IMR-90 (cell line): ENCODE measurements around the gene TGFA. TPM values are rescaled to one million over a fixed set of nuclear protein-coding genes. Genes with fewer than 3 reads are reported as not detected.

ENCODE experiments used
- ATAC-seq: fragments of 200-7000 bp; cut with Tn5 transposase; 2 replicates; pipeline ENCODE4 v1.9.1; 2020; ENCODE audit warnings: low read depth, mild to moderate bottlenecking, moderate library complexity
- BruUV-seq: library from RNA; stranded (reverse); fragments of 400-500 nt; replicated peaks from 2 replicates; lab custom pipeline; 2021; lab: Mats Ljungman, UMichigan
- CTCF ChIA-PET: fragments of 300-600 bp; formaldehyde crosslinking; extraction: SDS; loops from one replicate; lab custom pipeline; 2021; ENCODE audit warnings: antibody characterized with exemption; lab: Yijun Ruan, JAX
- POLR2A ChIA-PET: fragments of 300-600 bp; sonication (Branson Sonifier 250); formaldehyde crosslinking; loops from one replicate; lab custom pipeline; 2022; ENCODE audit warnings: antibody characterized with exemption; ENCODE audit not compliant: unreplicated experiment; lab: Charles Lee
- DNase-seq: peaks from one replicate; pipeline ENCODE4 v3.0.0; 2013
- H2AFZ ChIP-seq: replicated peaks from 2 replicates; pipeline ENCODE3; 2013; ENCODE audit warnings: low read length, mild to moderate bottlenecking; ENCODE audit not compliant: poor library complexity
- H2AK5ac ChIP-seq: 2 replicates; pipeline ENCODE4 v1.6.1; 2013; ENCODE audit warnings: low read depth, low read length, inconsistent platforms
- H2AK9ac ChIP-seq: replicated peaks from 2 replicates; pipeline ENCODE3; 2013; ENCODE audit warnings: mild to moderate bottlenecking, low read depth, low read length, moderate library complexity; ENCODE audit not compliant: poor library complexity
- H2BK120ac ChIP-seq: 2 replicates; pipeline ENCODE4 v1.6.1; 2013; ENCODE audit warnings: low read depth, low read length, inconsistent platforms
- H2BK15ac ChIP-seq: 3 replicates; pipeline ENCODE4 v1.6.1; 2013; ENCODE audit warnings: low read depth, low read length, inconsistent platforms
- H2BK20ac ChIP-seq: 2 replicates; pipeline ENCODE4 v1.6.1; 2013; ENCODE audit warnings: low read depth, mild to moderate bottlenecking, inconsistent platforms, low read length, moderate library complexity
- H2BK5ac ChIP-seq: 2 replicates; pipeline ENCODE4 v1.6.1; 2013; ENCODE audit warnings: mild to moderate bottlenecking, low read depth, low read length, inconsistent platforms; ENCODE audit not compliant: poor library complexity, severe bottlenecking
- H3K14ac ChIP-seq: replicated peaks from 2 replicates; pipeline ENCODE4 v1.6.1; 2013; ENCODE audit warnings: low read depth, low read length, inconsistent platforms
- H3K18ac ChIP-seq: 2 replicates; pipeline ENCODE4 v1.6.1; 2013; ENCODE audit warnings: low read depth, low read length, control low read depth
- H3K23ac ChIP-seq: 2 replicates; pipeline ENCODE4 v1.6.1; 2013; ENCODE audit warnings: low read depth, low read length, inconsistent platforms
- H3K27ac ChIP-seq: 2 replicates; pipeline ENCODE4 v1.5.1; 2013; ENCODE audit warnings: mild to moderate bottlenecking, control low read depth, low read length; ENCODE audit not compliant: insufficient read depth
- H3K27me3 ChIP-seq: 2 replicates; pipeline ENCODE4 v1.6.1; 2013; ENCODE audit warnings: low read length; ENCODE audit not compliant: control insufficient read depth, insufficient read depth
- H3K36me3 ChIP-seq: 2 replicates; pipeline ENCODE4 v1.6.1; 2013; ENCODE audit warnings: low read length, mixed read lengths; ENCODE audit not compliant: control insufficient read depth, insufficient read depth
- H3K4ac ChIP-seq: 2 replicates; pipeline ENCODE4 v1.6.1; 2013; ENCODE audit warnings: low read depth, low read length, inconsistent platforms
- H3K4me1 ChIP-seq: 2 replicates; pipeline ENCODE4 v1.6.1; 2013; ENCODE audit warnings: low read length, mixed read lengths; ENCODE audit not compliant: control insufficient read depth, insufficient read depth
- H3K4me2 ChIP-seq: 2 replicates; pipeline ENCODE4 v1.6.1; 2013; ENCODE audit warnings: low read depth, mild to moderate bottlenecking, control low read depth, low read length, moderate library complexity
- H3K4me3 ChIP-seq: 2 replicates; pipeline ENCODE4 v1.5.1; 2013; ENCODE audit warnings: low read depth, mild to moderate bottlenecking, control low read depth, low read length, moderate library complexity; ENCODE audit not compliant: insufficient read depth
- H3K56ac ChIP-seq: 2 replicates; pipeline ENCODE4 v1.6.1; 2013; ENCODE audit warnings: low read length, inconsistent platforms; ENCODE audit not compliant: insufficient read depth; ENCODE audit errors: extremely low read depth
- H3K79me1 ChIP-seq, 2 experiments: 2 replicates each; pipeline ENCODE4 v1.6.1; 2013; ENCODE audit warnings: low read length in 2 of 2, inconsistent platforms in 1 of 2, low read depth in 1 of 2
- H3K9ac ChIP-seq: 2 replicates; pipeline ENCODE4 v1.6.1; 2013; ENCODE audit warnings: low read depth, low read length, control low read depth
- H3K9me1 ChIP-seq: 2 replicates; pipeline ENCODE4 v1.6.1; 2013; ENCODE audit warnings: low read length, inconsistent platforms; ENCODE audit not compliant: insufficient read depth
- H3K9me3 ChIP-seq: 2 replicates; pipeline ENCODE4 v1.6.1; 2013; ENCODE audit warnings: low read length; ENCODE audit not compliant: control insufficient read depth, insufficient read depth
- H4K20me1 ChIP-seq: 2 replicates; pipeline ENCODE4 v1.6.1; 2013; ENCODE audit warnings: low read length, inconsistent platforms; ENCODE audit not compliant: insufficient read depth
- H4K5ac ChIP-seq: 2 replicates; pipeline ENCODE4 v1.6.1; 2013; ENCODE audit warnings: mild to moderate bottlenecking, low read depth, low read length, control low read depth
- H4K8ac ChIP-seq, 2 experiments: 2 replicates each; pipeline ENCODE4 v1.6.1; 2013; ENCODE audit warnings: low read depth in 2 of 2, low read length in 2 of 2, control low read depth in 1 of 2, inconsistent platforms in 1 of 2
- H4K91ac ChIP-seq: 2 replicates; pipeline ENCODE4 v1.6.1; 2013; ENCODE audit warnings: low read depth, low read length, inconsistent platforms; ENCODE audit not compliant: insufficient read depth
- BHLHE40 ChIP-seq: fragments of 150-350 bp; IDR thresholded peaks from 2 replicates; pipeline ENCODE4 v1.6.1; 2016; ENCODE audit warnings: mild to moderate bottlenecking, low read depth, low read length
- CEBPB ChIP-seq: IDR thresholded peaks from 2 replicates; pipeline ENCODE4 v1.6.1; 2012; ENCODE audit warnings: low read depth, low read length, improper control_type of control experiment
- MAFK ChIP-seq: IDR thresholded peaks from 2 replicates; pipeline ENCODE4 v1.6.1; 2012; ENCODE audit warnings: low read depth, low read length, improper control_type of control experiment
- MAZ ChIP-seq: IDR thresholded peaks from 2 replicates; pipeline ENCODE4 v1.6.1; 2012; ENCODE audit warnings: low read depth, mild to moderate bottlenecking, low read length, improper control_type of control experiment, moderate library complexity, borderline replicate concordance
- NFE2L2 ChIP-seq: fragments of 150-350 bp; IDR thresholded peaks from 2 replicates; pipeline ENCODE4 v1.6.1; 2016; ENCODE audit warnings: low read depth, mild to moderate bottlenecking, low read length
- RCOR1 ChIP-seq: IDR thresholded peaks from 2 replicates; pipeline ENCODE4 v1.6.1; 2012; ENCODE audit warnings: mild to moderate bottlenecking, low read length, improper control_type of control experiment; ENCODE audit not compliant: insufficient replicate concordance
- RFX5 ChIP-seq: IDR thresholded peaks from 2 replicates; pipeline ENCODE4 v1.8.0; 2012; ENCODE audit warnings: low read depth, mild to moderate bottlenecking, low read length, moderate library complexity
- SMC3 ChIP-seq: fragments of 150-350 bp; IDR thresholded peaks from 2 replicates; pipeline ENCODE4 v1.6.1; 2016; ENCODE audit warnings: low read depth, mild to moderate bottlenecking, antibody characterized with exemption, low read length, moderate library complexity
- WGBS, 2 experiments: methylation state at CpG; one replicate each; pipeline versions ENCODE4 v1.1.5 to v1.1.7; 2013; ENCODE audit warnings: missing lambda C conversion rate in 2 of 2; ENCODE audit not compliant: insufficient read length in 1 of 2; ENCODE audit errors: extremely low coverage in 2 of 2; 5-methylcytosine and 5-hydroxymethylcytosine counted together
- dilution Hi-C: fragments of 300-500 bp; cut with HindIII; formaldehyde crosslinking; loops from one replicate; pipeline ENCODE4 v1.14.3; 2018; ENCODE audit warnings: low sequenced_read_pairs; ENCODE audit not compliant: unreplicated experiment
- in situ Hi-C: fragments of 300-500 bp; cut with MboI; formaldehyde crosslinking; loops from 3 replicates; pipeline ENCODE4 v1.14.3; 2019; ENCODE audit warnings: low sequenced_read_pairs, inconsistent platforms, mixed read lengths
- intact Hi-C: fragments of 100-400 bp; cut with micrococcal nuclease; formaldehyde crosslinking; loops from 2 replicates; pipeline ENCODE4 v1.10.0; 2022
- polyA plus RNA-seq, 3 experiments: library from polyadenylated mRNA; depleted of rRNA; stranded (reverse); fragments of >200 nt; gene quantifications; 2 replicates each; pipeline ENCODE4 v1.2.3, GENCODE V29; 2012; ENCODE audit warnings: low replicate concordance in 1 of 3
- total RNA-seq: library from RNA; depleted of rRNA; stranded (reverse); fragments of >200 nt; gene quantifications from 2 replicates; pipeline ENCODE4 v1.2.3, GENCODE V29; 2012
- TF ChIP-seq, protein P1 (sequence below): conservative IDR thresholded peaks from 2 replicates; pipeline ENCODE4 v1.5.1; 2012; ENCODE audit warnings: mild to moderate bottlenecking, low read depth, low read length, improper control_type of control experiment
- TF ChIP-seq, protein P2 (sequence below): fragments of 150-350 bp; IDR thresholded peaks from 2 replicates; pipeline ENCODE4 v1.6.1; 2017; ENCODE audit warnings: mild to moderate bottlenecking, antibody characterized with exemption, low read length, low read depth

Gene TGFA
- total and polyA plus RNA-seq, 2 of the 4 experiments (the other 2 are of a cell fraction) = not detected

DNA sequence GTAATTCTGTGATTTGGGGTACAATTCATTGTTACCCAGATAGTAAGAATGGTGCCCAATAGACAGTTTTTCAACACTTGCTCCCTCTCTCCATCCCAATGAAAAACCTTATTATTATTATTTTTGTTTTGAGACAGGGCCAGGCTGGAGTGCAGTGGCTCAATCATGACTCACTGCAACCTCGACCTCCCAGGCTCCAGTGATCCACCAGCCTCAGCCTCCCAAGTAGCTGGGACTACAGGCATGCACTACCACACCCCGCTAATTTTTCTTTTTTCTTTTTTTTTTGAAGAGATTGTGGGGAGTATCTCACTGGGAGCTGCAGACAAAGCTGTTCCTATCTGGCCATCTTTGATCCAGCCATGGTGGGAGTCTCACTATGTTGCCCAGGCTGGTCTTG, 7.2 kb downstream of the TGFA start:
- Histone ChIP-seq H3K4ac (no peak overlapping the region), H4K8ac (no peak overlapping the region), H3K4me2 (no peak overlapping the region), H3K9me3 (no peaks in the 10 kb centered on the region), H4K20me1 (no peaks in the 10 kb centered on the region), H3K79me1 (no peaks in the 10 kb centered on the region), H3K23ac (no peak overlapping the region), H2AK5ac (no peak overlapping the region), H4K5ac (no peak overlapping the region), H2AFZ (no peak overlapping the region), H3K56ac (no peak overlapping the region), H4K91ac (no peak overlapping the region), H3K36me3 (no peaks in the 10 kb centered on the region), H2BK15ac (no peak overlapping the region), H3K18ac (no peak overlapping the region), H2BK20ac (no peak overlapping the region), H2AK9ac (no peak overlapping the region), H3K4me1 (no peaks in the 10 kb centered on the region), H3K9ac (no peak overlapping the region), H3K4me3 (no peak overlapping the region), H3K9me1 (no peaks in the 10 kb centered on the region), H2BK120ac (no peak overlapping the region), H3K14ac (no peak overlapping the region), H2BK5ac (no peak overlapping the region), H3K27me3 (peaks cover 8% of the 10 kb centered on the region), H3K27ac (no peak overlapping the region)
- no CpG with 5 or more reads among the region's 2 CpGs for WGBS, 2 experiments
- TF ChIP-seq MAZ = no peak
- TF ChIP-seq, protein P1, sequence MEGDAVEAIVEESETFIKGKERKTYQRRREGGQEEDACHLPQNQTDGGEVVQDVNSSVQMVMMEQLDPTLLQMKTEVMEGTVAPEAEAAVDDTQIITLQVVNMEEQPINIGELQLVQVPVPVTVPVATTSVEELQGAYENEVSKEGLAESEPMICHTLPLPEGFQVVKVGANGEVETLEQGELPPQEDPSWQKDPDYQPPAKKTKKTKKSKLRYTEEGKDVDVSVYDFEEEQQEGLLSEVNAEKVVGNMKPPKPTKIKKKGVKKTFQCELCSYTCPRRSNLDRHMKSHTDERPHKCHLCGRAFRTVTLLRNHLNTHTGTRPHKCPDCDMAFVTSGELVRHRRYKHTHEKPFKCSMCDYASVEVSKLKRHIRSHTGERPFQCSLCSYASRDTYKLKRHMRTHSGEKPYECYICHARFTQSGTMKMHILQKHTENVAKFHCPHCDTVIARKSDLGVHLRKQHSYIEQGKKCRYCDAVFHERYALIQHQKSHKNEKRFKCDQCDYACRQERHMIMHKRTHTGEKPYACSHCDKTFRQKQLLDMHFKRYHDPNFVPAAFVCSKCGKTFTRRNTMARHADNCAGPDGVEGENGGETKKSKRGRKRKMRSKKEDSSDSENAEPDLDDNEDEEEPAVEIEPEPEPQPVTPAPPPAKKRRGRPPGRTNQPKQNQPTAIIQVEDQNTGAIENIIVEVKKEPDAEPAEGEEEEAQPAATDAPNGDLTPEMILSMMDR = no peak
- TF ChIP-seq SMC3 = no peak
- TF ChIP-seq, protein P2, sequence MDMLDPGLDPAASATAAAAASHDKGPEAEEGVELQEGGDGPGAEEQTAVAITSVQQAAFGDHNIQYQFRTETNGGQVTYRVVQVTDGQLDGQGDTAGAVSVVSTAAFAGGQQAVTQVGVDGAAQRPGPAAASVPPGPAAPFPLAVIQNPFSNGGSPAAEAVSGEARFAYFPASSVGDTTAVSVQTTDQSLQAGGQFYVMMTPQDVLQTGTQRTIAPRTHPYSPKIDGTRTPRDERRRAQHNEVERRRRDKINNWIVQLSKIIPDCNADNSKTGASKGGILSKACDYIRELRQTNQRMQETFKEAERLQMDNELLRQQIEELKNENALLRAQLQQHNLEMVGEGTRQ = no peak
- no peak for TF ChIP-seq RCOR1
- TF ChIP-seq NFE2L2 = no peak
- TF ChIP-seq CEBPB = no peak
- no peak for TF ChIP-seq MAFK
- TF ChIP-seq BHLHE40 = no peak
- TF ChIP-seq RFX5 = no peak
- dilution Hi-C loops = no loop called here
- ATAC-seq (no peak), DNase-seq (no peak)
- intact Hi-C loops = no loop called here
- in situ Hi-C loops = no loop called here
- BruUV-seq = no TSS peak
- POLR2A ChIA-PET = no interaction called here
- CTCF ChIA-PET = no interaction called here
